Heart right ventricle (tissue), 16 donors: ENCODE results near the gene ANKRD28. TPM values are rescaled to one million over a fixed set of nuclear protein-coding genes. Genes with fewer than 3 reads are reported as not detected.
A peak's percentile ranks its signal among the peaks of the same experiment; 100 is the strongest.
"Not testable (repeated sequence)": the region's sequence is repeated elsewhere in the genome, so short reads cannot be mapped to it uniquely, and the experiment has no call there.

Experiments used
- ATAC-seq, 8 donors: fragments of 200-7000 bp; cut with Tn5 transposase; one replicate each; pipeline ENCODE4 v1.9.1; 2020; ENCODE audit warnings: mild to moderate bottlenecking in 8 of 8, moderate library complexity in 8 of 8, moderate number of reproducible peaks in 1 of 8
- DNase-seq, 2 donors: peaks; one replicate each; pipeline ENCODE4 v3.0.0-alpha.2; 2020
- H3K27ac ChIP-seq, 10 donors: fragments of 200-600 bp; sonication (generic) in 2 of 10; one replicate each; pipeline versions ENCODE4 v1.5.0 to v1.8.0; 2020 to 2022; ENCODE audit warnings: mild to moderate bottlenecking in 3 of 10
- H3K27me3 ChIP-seq, 7 donors: fragments of 200-600 bp; one replicate each; pipeline ENCODE4 v1.8.0; 2021 to 2022; ENCODE audit warnings: mild to moderate bottlenecking in 2 of 7
- H3K36me3 ChIP-seq, 9 donors: fragments of 200-600 bp; sonication (generic) in 1 of 9; one replicate each; pipeline versions ENCODE4 v1.5.0 to v1.8.0; 2020 to 2022; ENCODE audit warnings: mild to moderate bottlenecking in 2 of 9
- H3K4me1 ChIP-seq, 9 donors: fragments of 200-600 bp; sonication (generic) in 1 of 9; one replicate each; pipeline versions ENCODE4 v1.5.0 to v1.8.0; 2020 to 2022; ENCODE audit warnings: mild to moderate bottlenecking in 4 of 9
- H3K4me3 ChIP-seq, 10 donors: fragments of 200-600 bp; sonication (generic) in 2 of 10; one replicate each; pipeline versions ENCODE4 v1.5.0 to v1.8.0; 2020 to 2022; ENCODE audit warnings: mild to moderate bottlenecking in 7 of 10, moderate library complexity in 2 of 10
- H3K9me3 ChIP-seq, 11 donors: fragments of 200-600 bp in 10 of 11; sonication (generic) in 2 of 11; one replicate each; pipeline versions ENCODE4 v1.5.0 to v1.8.0; 2013 to 2022; ENCODE audit warnings: mild to moderate bottlenecking in 2 of 11, control low read depth in 1 of 11, moderate library complexity in 1 of 11
- CTCF ChIP-seq, 9 donors: fragments of 200-600 bp; sonication (generic) in 2 of 9; IDR thresholded peaks; one replicate each; pipeline versions ENCODE4 v1.5.0 to v1.8.0; 2021 to 2022; ENCODE audit warnings: antibody characterized with exemption in 9 of 9, mild to moderate bottlenecking in 5 of 9, moderate library complexity in 1 of 9
- WGBS, 2 donors: extraction: QIAGEN DNeasy Blood & Tissue Kit; methylation state at CpG; one replicate each; pipeline ENCODE4 v1.1.7; 2013; ENCODE audit warnings: inconsistent platforms in 1 of 2; 5-methylcytosine and 5-hydroxymethylcytosine counted together
- intact Hi-C, 10 donors: fragments of 100-400 bp; cut with DNase I; formaldehyde crosslinking; loops; one replicate each; pipeline versions ENCODE4 v1.11.1 to v1.14.2; 2022
- polyA plus RNA-seq, 2 donors: library from polyadenylated mRNA; stranded (reverse); fragments of 200-250 nt; gene quantifications; one replicate each; pipeline ENCODE4 v1.2.3, GENCODE V29; 2013
- total RNA-seq, 10 donors: library from RNA; stranded (reverse); fragmentation: NEBNext Ultra II Directional in 3 of 10; extraction: Animal tissue kit (Norgen Biotek cat#: 25700) in 3 of 10; gene quantifications; one replicate each; pipeline versions ENCODE4 v1.2.1 to v1.2.4, GENCODE V29; 2021 to 2023
- donor health status: Arrhythmogenic right ventricular cardiomyopathy.
- donor health status: ischemic (EF 13 %, LVEDD 7.1; RV severe dilation, severe dysfunction).
- donor health status: healthy with polysubstance abuse.
- donor health status: DM: no; HTN: yes; CAD: no.
- donor health status: DM: no; HTN: no; CAD: no.
- donor health status: ischemic (EF 25% LVEDD 6.9; RV normal size, moderate dysfunction).
- donor health status: ischemic (EF 25% LVEDD 5.7; RV mildly dilated, moderate dysfunction).
- donor health status: healthy.
- donor health status: DM: yes; HTN: yes; CAD: no.
- donor health status: Ischemic cardiomyopathy.
- donor health status: ischemic (EF 35%, LVEDD 5.7; RV mildly dilated, moderate dysfunction).
- donor health status: nonischemic (EF 11% LVEDD 7.7; RV severe dilation, severe dysfunction).
- donor health status: DM: yes; HTN: yes; CAD: no.
- donor health status: PGD.
- donor health status: ischemic (EF 29% LVEDD 5.4; RV normal size, mild dysfunction).
- donor health status: nonischemic (EF 23%, LVEDD 6.1; RV moderate dilation, normal function).

Gene ANKRD28
- total and polyA plus RNA-seq, 12 donors, result 5.9 to 30.8 (median 27.1) TPM

GRCh38 chr3:15819043-15819442 lies 21.3 kb upstream of the ANKRD28 start:
- Histone ChIP-seq H3K27ac (no peak overlapping the region), H3K27me3 (no peaks in the 10 kb centered on the region), H3K36me3 (no peaks in the 10 kb centered on the region), H3K4me3 (no peak overlapping the region), H3K9me3 (peaks cover 0 to 5% (median 0%) of the 10 kb centered on the region in 11 donors), H3K4me1 (peaks cover 0 to 31% (median 19%) of the 10 kb centered on the region in 9 donors)
- ATAC-seq (no peak), DNase-seq (no peak)
- 96 to 97% methylated on average over 2 of the region's 2 CpGs for WGBS, 2 donors
- intact Hi-C loops, result loop anchor here in 9 of 10 donors (5.0 to 10.0 kb wide), 6 partner anchors 228 to 736 kb away; partner anchors contain the start of gene GALNT15 (in 2 of the 9)
- TF ChIP-seq CTCF (IDR thresholded peaks at IDR 0.05), result no peak

- H3K4me1 ChIP-seq, result peaks cover 0 to 23% (median 8%) of the 10 kb centered on the region in 9 donors
- no peaks in the 10 kb centered on the region for H3K36me3 ChIP-seq
- peak; percentile 5 to 77 (median 55) for TF ChIP-seq CTCF (IDR thresholded peaks at IDR 0.05)
- H3K9me3 ChIP-seq, result no peaks in the 10 kb centered on the region
- ATAC-seq, result peak in 5 of 8 donors; percentile 52 to 74 (median 69)
- no peaks in the 10 kb centered on the region for H3K27me3 ChIP-seq
- no peak overlapping the region for H3K27ac ChIP-seq
- no peak overlapping the region for H3K4me3 ChIP-seq
- DNase-seq, result no peak
- WGBS, 2 donors, result 30 to 45% methylated on average over 4 of the region's 4 CpGs
- intact Hi-C loops, result loop anchor here in 9 of 10 donors (2.0 to 10.0 kb wide), 11 partner anchors 232 to 739 kb away; partner anchors contain the start of gene GALNT15 (in 2 of the 9)
Measured at GRCh38 chr3:15815696-15816095, 17.9 kb upstream of the ANKRD28 start.

- not testable (repeated sequence) for H3K9me3 ChIP-seq, DNase-seq, H3K27ac ChIP-seq, ATAC-seq, H3K4me3 ChIP-seq, H3K27me3 ChIP-seq, H3K36me3 ChIP-seq
- intact Hi-C loops, result loop anchor here in 8 of 10 donors (2.0 to 10.0 kb wide), 5 partner anchors 181 to 742 kb away; partner anchors contain the start of gene GALNT15 (in 2 of the 8)
- H3K4me1 ChIP-seq, result peaks cover 0 to 26% (median 8%) of the 10 kb centered on the region in 9 donors
- 95 to 96% methylated on average over 5 of the region's 5 CpGs for WGBS, 2 donors
Measured at GRCh38 chr3:15813079-15813478, 15.3 kb upstream of the ANKRD28 start.

GRCh38 chr3:15812183-15812582 lies 14.4 kb upstream of the ANKRD28 start:
- peaks cover 0 to 26% (median 8%) of the 10 kb centered on the region in 9 donors for H3K4me1 ChIP-seq
- no peaks in the 10 kb centered on the region for H3K27me3 ChIP-seq
- whole genome bisulfite sequencing, 2 donors, result 95% methylated on average over 1 of the region's 1 CpG
- no peaks in the 10 kb centered on the region for H3K36me3 ChIP-seq
- intact Hi-C loops, result loop anchor here in 8 of 10 donors (1.0 to 10.0 kb wide), 6 partner anchors 180 to 743 kb away; partner anchors contain the start of gene GALNT15 (in 2 of the 8)
- peak; percentile 15 to 73 (median 59) for TF ChIP-seq CTCF (IDR thresholded peaks at IDR 0.05)
- no peaks in the 10 kb centered on the region for H3K9me3 ChIP-seq
- no peak for ATAC-seq
- no peak overlapping the region for H3K27ac ChIP-seq
- no peak for DNase-seq
- H3K4me3 ChIP-seq, result no peak overlapping the region

GRCh38 chr3:15810702-15811101 lies 12.9 kb upstream of the ANKRD28 start:
- Histone ChIP-seq H3K4me1 (peaks cover 0 to 22% (median 5%) of the 10 kb centered on the region in 9 donors), H3K27ac (no peak overlapping the region), H3K4me3 (no peak overlapping the region), H3K36me3 (no peaks in the 10 kb centered on the region), H3K27me3 (no peaks in the 10 kb centered on the region), H3K9me3 (no peaks in the 10 kb centered on the region)
- intact Hi-C loops, result loop anchor here in 8 of 10 donors (2.0 to 10.0 kb wide), 5 partner anchors 178 to 744 kb away; partner anchors contain the start of gene GALNT15 (in 2 of the 8)
- no peak for ATAC-seq
- TF ChIP-seq CTCF (IDR thresholded peaks at IDR 0.05), result no peak
- no peak for DNase-seq
